HEK293 (cell line): ENCODE data around the gene PLAAT1.
A peak's percentile ranks its signal among the peaks of the same experiment; 100 is the strongest.

Source experiments
- BCL11A ChIP-seq: fragments of 450-650 bp; formaldehyde crosslinking; IDR thresholded peaks from 2 replicates; pipeline ENCODE4 v1.5.1; 2016; ENCODE audit warnings: low read depth, missing biosample characterization, missing genetic modification characterization
- MZF1 ChIP-seq: fragments of 450-650 bp; formaldehyde crosslinking; IDR thresholded peaks from 2 replicates; pipeline ENCODE4 v1.5.1; 2017; ENCODE audit warnings: missing biosample characterization, missing genetic modification characterization, borderline replicate concordance
- OVOL3 ChIP-seq: fragments of 450-650 bp; formaldehyde crosslinking; IDR thresholded peaks from 2 replicates; pipeline ENCODE4 v1.5.1; 2016; ENCODE audit warnings: missing biosample characterization, missing genetic modification characterization
- SP2 ChIP-seq: fragments of 450-650 bp; formaldehyde crosslinking; IDR thresholded peaks from 2 replicates; pipeline ENCODE4 v1.5.1; 2016; ENCODE audit warnings: missing biosample characterization, missing genetic modification characterization
- YY1 ChIP-seq: fragments of 450-650 bp; formaldehyde crosslinking; IDR thresholded peaks from 2 replicates; pipeline ENCODE4 v1.5.1; 2018; ENCODE audit warnings: missing biosample characterization, missing genetic modification characterization
- YY2 ChIP-seq: fragments of 450-650 bp; formaldehyde crosslinking; IDR thresholded peaks from 2 replicates; pipeline ENCODE4 v1.5.1; 2016; ENCODE audit warnings: missing biosample characterization, missing genetic modification characterization
- ZEB2 ChIP-seq: fragments of 450-650 bp; formaldehyde crosslinking; IDR thresholded peaks from 2 replicates; pipeline ENCODE4 v1.5.1; 2016; ENCODE audit warnings: missing biosample characterization, missing genetic modification characterization
- ZNF112 ChIP-seq: fragments of 450-650 bp; formaldehyde crosslinking; IDR thresholded peaks from 2 replicates; pipeline ENCODE4 v1.5.0; 2017; ENCODE audit warnings: missing biosample characterization, missing genetic modification characterization
- ZNF174 ChIP-seq: fragments of 450-650 bp; formaldehyde crosslinking; IDR thresholded peaks from 2 replicates; pipeline ENCODE4 v1.5.0; 2017; ENCODE audit warnings: missing biosample characterization, mild to moderate bottlenecking, missing genetic modification characterization
- ZNF24 ChIP-seq: fragments of 450-650 bp; formaldehyde crosslinking; IDR thresholded peaks from 2 replicates; pipeline ENCODE4 v1.5.1; 2016; ENCODE audit warnings: missing biosample characterization, missing genetic modification characterization
- ZNF274 ChIP-seq, 2 experiments: fragments of 200-500 bp in 1 of 2; fragments of 450-650 bp in 1 of 2; sonication (Bioruptor generic) in 1 of 2; formaldehyde crosslinking in 1 of 2; IDR thresholded peaks; 2 replicates each; pipeline versions ENCODE4 v1.5.1 to v1.6.1; 2014 to 2016; ENCODE audit warnings: borderline replicate concordance in 1 of 2, inconsistent platforms in 1 of 2, low read length in 1 of 2, missing biosample characterization in 1 of 2, missing genetic modification characterization in 1 of 2
- ZNF354C ChIP-seq: fragments of 450-650 bp; formaldehyde crosslinking; IDR thresholded peaks from 2 replicates; pipeline ENCODE4 v1.5.1; 2016; ENCODE audit warnings: missing biosample characterization, missing genetic modification characterization, low read depth, borderline replicate concordance
- ZNF366 ChIP-seq: fragments of 450-650 bp; formaldehyde crosslinking; conservative IDR thresholded peaks from 2 replicates; pipeline ENCODE4 v1.5.1; 2016; ENCODE audit warnings: missing biosample characterization, missing genetic modification characterization
- ZNF473 ChIP-seq: fragments of 450-650 bp; formaldehyde crosslinking; IDR thresholded peaks from 2 replicates; pipeline ENCODE4 v1.5.1; 2017; ENCODE audit warnings: missing biosample characterization, missing genetic modification characterization
- ZNF521 ChIP-seq: fragments of 450-650 bp; formaldehyde crosslinking; IDR thresholded peaks from 2 replicates; pipeline ENCODE4 v1.5.1; 2017; ENCODE audit warnings: missing biosample characterization, mild to moderate bottlenecking, missing genetic modification characterization
- ZNF560 ChIP-seq: fragments of 450-650 bp; formaldehyde crosslinking; IDR thresholded peaks from 2 replicates; pipeline ENCODE4 v1.5.1; 2017; ENCODE audit warnings: missing biosample characterization, missing genetic modification characterization, borderline replicate concordance
- ZNF600 ChIP-seq: fragments of 450-650 bp; formaldehyde crosslinking; IDR thresholded peaks from 2 replicates; pipeline ENCODE4 v1.5.1; 2016; ENCODE audit warnings: missing biosample characterization, missing genetic modification characterization
- ZNF76 ChIP-seq: fragments of 450-650 bp; formaldehyde crosslinking; IDR thresholded peaks from 2 replicates; pipeline ENCODE4; 2016; ENCODE audit warnings: low read depth, missing biosample characterization, missing genetic modification characterization, borderline replicate concordance
- ZSCAN23 ChIP-seq: fragments of 450-650 bp; formaldehyde crosslinking; IDR thresholded peaks from 2 replicates; pipeline ENCODE4 v1.5.1; 2016; ENCODE audit warnings: missing biosample characterization, missing genetic modification characterization
- TF ChIP-seq, protein P1 (sequence below): fragments of 450-650 bp; formaldehyde crosslinking; optimal IDR thresholded peaks from 2 replicates; pipeline ENCODE3; 2016; ENCODE audit warnings: missing biosample characterization, mild to moderate bottlenecking, missing genetic modification characterization
- TF ChIP-seq, protein P2 (sequence below): fragments of 450-650 bp; formaldehyde crosslinking; IDR thresholded peaks from 2 replicates; pipeline ENCODE4 v1.5.1; 2017; ENCODE audit warnings: missing biosample characterization, missing genetic modification characterization
- TF ChIP-seq, protein P3 (sequence below): fragments of 450-650 bp; formaldehyde crosslinking; IDR thresholded peaks from 2 replicates; pipeline ENCODE4 v1.5.1; 2017; ENCODE audit warnings: missing biosample characterization, mild to moderate bottlenecking, missing genetic modification characterization, moderate library complexity
- TF ChIP-seq, protein P4 (sequence below): fragments of 450-650 bp; formaldehyde crosslinking; IDR thresholded peaks from 2 replicates; pipeline ENCODE4 v1.5.1; 2016; ENCODE audit warnings: missing biosample characterization, missing genetic modification characterization, borderline replicate concordance
- TF ChIP-seq, protein P5 (sequence below): fragments of 450-650 bp; formaldehyde crosslinking; IDR thresholded peaks from 2 replicates; pipeline ENCODE4 v1.5.1; 2017; ENCODE audit warnings: missing biosample characterization, missing genetic modification characterization
- TF ChIP-seq, protein P6 (sequence below): fragments of 450-650 bp; formaldehyde crosslinking; IDR thresholded peaks from 2 replicates; pipeline ENCODE4 v1.5.1; 2016; ENCODE audit warnings: missing biosample characterization, missing genetic modification characterization, borderline replicate concordance

PLAAT1 gene

DNA sequence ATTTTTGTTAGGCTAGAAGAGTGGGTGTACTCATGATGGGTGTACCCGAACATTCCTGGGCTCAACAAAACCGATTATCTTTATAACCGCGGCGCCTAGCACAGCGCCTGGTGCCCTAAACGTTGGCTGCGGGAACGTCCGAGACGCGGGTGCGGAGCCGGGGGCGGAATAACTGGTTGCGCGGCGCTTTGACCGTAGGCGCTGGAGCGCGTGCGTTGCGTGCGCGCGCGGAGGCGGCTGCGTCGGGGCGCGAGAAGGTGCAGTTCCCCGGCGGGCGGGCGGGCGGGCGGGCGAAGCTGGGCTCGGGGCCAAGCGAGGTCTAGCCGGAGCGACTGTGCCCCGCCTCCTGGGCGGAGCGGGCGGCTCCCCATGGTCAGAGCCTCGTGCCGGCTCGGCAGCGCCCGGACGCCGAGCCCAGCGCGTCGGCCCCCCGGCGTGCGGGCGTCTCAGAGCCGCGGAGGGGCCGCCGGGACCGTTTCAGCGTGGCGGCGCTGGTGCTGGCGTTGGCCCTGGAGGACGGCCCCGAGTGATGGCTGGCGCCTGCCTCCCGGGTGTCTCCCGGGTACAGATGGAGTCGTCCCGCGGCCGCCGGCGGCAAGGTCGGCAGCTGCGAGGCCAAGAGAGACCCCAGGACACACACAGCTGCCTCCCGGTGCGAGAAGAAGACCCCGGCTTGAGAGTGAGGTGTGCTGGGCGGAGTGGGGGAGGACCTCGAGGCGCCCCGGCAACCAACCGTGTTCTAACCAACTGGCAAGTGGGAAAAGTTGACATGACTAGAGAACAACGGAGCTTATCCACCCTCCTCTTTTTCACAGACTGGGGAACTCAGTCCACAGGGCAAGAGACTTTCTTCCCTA lies at the start of gene PLAAT1 (continued):
- TF ChIP-seq, protein P1, sequence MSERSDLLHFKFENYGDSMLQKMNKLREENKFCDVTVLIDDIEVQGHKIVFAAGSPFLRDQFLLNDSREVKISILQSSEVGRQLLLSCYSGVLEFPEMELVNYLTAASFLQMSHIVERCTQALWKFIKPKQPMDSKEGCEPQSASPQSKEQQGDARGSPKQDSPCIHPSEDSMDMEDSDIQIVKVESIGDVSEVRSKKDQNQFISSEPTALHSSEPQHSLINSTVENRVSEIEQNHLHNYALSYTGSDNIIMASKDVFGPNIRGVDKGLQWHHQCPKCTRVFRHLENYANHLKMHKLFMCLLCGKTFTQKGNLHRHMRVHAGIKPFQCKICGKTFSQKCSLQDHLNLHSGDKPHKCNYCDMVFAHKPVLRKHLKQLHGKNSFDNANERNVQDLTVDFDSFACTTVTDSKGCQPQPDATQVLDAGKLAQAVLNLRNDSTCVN, result peak; percentile 84
- TF ChIP-seq BCL11A (tag by site-specific recombination) (no peak), MZF1 (tag by site-specific recombination) (no peak), ZEB2 (tag by site-specific recombination) (no peak), ZNF473 (no peak), ZNF354C (tag by site-specific recombination) (no peak), ZSCAN23 (tag by site-specific recombination) (no peak), YY2 (0 out of 2 replicates have a peak, but pooled peaks have one; percentile 28), SP2 (peak; percentile 33), ZNF76 (tag by site-specific recombination) (peak; percentile 78), ZNF366 (tag by site-specific recombination) (no peak), ZNF174 (tag by site-specific recombination) (no peak), ZNF24 (tag by site-specific recombination) (no peak), YY1 (tag by site-specific recombination) (peak; percentile 54), ZNF600 (0 out of 2 replicates have a peak, but pooled peaks have one; percentile 8), ZNF521 (tag by site-specific recombination) (no peak), ZNF112 (no peak), OVOL3 (no peak), ZNF560 (no peak), ZNF274 (IDR thresholded peaks at IDR 0.05; ENCODE audit: low read length) (no peak), ZNF274 (tag by site-specific recombination; IDR thresholded peaks at IDR 0.05; ENCODE audit: borderline replicate concordance) (no peak)
- TF ChIP-seq, protein P2, sequence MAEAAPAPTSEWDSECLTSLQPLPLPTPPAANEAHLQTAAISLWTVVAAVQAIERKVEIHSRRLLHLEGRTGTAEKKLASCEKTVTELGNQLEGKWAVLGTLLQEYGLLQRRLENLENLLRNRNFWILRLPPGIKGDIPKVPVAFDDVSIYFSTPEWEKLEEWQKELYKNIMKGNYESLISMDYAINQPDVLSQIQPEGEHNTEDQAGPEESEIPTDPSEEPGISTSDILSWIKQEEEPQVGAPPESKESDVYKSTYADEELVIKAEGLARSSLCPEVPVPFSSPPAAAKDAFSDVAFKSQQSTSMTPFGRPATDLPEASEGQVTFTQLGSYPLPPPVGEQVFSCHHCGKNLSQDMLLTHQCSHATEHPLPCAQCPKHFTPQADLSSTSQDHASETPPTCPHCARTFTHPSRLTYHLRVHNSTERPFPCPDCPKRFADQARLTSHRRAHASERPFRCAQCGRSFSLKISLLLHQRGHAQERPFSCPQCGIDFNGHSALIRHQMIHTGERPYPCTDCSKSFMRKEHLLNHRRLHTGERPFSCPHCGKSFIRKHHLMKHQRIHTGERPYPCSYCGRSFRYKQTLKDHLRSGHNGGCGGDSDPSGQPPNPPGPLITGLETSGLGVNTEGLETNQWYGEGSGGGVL (tag by site-specific recombination), result no peak; the same call in 1 of the 2 replicates
- TF ChIP-seq, protein P3, sequence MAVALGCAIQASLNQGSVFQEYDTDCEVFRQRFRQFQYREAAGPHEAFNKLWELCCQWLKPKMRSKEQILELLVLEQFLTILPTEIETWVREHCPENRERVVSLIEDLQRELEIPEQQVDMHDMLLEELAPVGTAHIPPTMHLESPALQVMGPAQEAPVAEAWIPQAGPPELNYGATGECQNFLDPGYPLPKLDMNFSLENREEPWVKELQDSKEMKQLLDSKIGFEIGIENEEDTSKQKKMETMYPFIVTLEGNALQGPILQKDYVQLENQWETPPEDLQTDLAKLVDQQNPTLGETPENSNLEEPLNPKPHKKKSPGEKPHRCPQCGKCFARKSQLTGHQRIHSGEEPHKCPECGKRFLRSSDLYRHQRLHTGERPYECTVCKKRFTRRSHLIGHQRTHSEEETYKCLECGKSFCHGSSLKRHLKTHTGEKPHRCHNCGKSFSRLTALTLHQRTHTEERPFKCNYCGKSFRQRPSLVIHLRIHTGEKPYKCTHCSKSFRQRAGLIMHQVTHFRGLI, result peak; percentile 57
- TF ChIP-seq, protein P4, sequence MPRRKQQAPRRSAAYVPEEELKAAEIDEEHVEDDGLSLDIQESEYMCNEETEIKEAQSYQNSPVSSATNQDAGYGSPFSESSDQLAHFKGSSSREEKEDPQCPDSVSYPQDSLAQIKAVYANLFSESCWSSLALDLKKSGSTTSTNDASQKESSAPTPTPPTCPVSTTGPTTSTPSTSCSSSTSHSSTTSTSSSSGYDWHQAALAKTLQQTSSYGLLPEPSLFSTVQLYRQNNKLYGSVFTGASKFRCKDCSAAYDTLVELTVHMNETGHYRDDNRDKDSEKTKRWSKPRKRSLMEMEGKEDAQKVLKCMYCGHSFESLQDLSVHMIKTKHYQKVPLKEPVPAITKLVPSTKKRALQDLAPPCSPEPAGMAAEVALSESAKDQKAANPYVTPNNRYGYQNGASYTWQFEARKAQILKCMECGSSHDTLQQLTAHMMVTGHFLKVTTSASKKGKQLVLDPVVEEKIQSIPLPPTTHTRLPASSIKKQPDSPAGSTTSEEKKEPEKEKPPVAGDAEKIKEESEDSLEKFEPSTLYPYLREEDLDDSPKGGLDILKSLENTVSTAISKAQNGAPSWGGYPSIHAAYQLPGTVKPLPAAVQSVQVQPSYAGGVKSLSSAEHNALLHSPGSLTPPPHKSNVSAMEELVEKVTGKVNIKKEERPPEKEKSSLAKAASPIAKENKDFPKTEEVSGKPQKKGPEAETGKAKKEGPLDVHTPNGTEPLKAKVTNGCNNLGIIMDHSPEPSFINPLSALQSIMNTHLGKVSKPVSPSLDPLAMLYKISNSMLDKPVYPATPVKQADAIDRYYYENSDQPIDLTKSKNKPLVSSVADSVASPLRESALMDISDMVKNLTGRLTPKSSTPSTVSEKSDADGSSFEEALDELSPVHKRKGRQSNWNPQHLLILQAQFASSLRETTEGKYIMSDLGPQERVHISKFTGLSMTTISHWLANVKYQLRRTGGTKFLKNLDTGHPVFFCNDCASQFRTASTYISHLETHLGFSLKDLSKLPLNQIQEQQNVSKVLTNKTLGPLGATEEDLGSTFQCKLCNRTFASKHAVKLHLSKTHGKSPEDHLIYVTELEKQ, result no peak
- TF ChIP-seq, protein P5, sequence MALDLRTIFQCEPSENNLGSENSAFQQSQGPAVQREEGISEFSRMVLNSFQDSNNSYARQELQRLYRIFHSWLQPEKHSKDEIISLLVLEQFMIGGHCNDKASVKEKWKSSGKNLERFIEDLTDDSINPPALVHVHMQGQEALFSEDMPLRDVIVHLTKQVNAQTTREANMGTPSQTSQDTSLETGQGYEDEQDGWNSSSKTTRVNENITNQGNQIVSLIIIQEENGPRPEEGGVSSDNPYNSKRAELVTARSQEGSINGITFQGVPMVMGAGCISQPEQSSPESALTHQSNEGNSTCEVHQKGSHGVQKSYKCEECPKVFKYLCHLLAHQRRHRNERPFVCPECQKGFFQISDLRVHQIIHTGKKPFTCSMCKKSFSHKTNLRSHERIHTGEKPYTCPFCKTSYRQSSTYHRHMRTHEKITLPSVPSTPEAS (tag by site-specific recombination), result no peak; the same call in 1 of the 2 replicates
- TF ChIP-seq, protein P6, sequence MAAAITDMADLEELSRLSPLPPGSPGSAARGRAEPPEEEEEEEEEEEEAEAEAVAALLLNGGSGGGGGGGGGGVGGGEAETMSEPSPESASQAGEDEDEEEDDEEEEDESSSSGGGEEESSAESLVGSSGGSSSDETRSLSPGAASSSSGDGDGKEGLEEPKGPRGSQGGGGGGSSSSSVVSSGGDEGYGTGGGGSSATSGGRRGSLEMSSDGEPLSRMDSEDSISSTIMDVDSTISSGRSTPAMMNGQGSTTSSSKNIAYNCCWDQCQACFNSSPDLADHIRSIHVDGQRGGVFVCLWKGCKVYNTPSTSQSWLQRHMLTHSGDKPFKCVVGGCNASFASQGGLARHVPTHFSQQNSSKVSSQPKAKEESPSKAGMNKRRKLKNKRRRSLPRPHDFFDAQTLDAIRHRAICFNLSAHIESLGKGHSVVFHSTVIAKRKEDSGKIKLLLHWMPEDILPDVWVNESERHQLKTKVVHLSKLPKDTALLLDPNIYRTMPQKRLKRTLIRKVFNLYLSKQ (tag by site-specific recombination), result no peak
